HepG2 (cell line): Measurements from ENCODE around the gene EIF3A. TPM values are rescaled to one million over a fixed set of nuclear protein-coding genes. Genes with fewer than 3 reads are reported as not detected.

ENCODE experiments used
- ATAC-seq: fragments of 200-7000 bp; cut with Tn5 transposase; 3 replicates; pipeline ENCODE4 v1.9.1; 2020; ENCODE audit warnings: mild to moderate bottlenecking, moderate library complexity
- BruUV-seq: library from RNA; stranded (reverse); fragments of 400-500 nt; replicated peaks from 2 replicates; lab custom pipeline; 2021; lab: Mats Ljungman, UMichigan
- CTCF ChIA-PET: fragments of 300-600 bp; formaldehyde crosslinking; extraction: SDS; loops from one replicate; lab custom pipeline; 2021; ENCODE audit warnings: low total read pairs, inconsistent platforms, low intra/inter-chr PET ratio; lab: Yijun Ruan, JAX
- POLR2A ChIA-PET: fragments of 350-600 bp; sonication (Branson Sonifier 250); formaldehyde crosslinking; loops from one replicate; lab custom pipeline; 2020; ENCODE audit warnings: antibody characterized with exemption, inconsistent platforms; lab: Yijun Ruan, JAX
- DNase-seq: peaks from one replicate; pipeline ENCODE4 v3.0.0-alpha.2; 2015; ENCODE audit warnings: low spot score
- FAIRE-seq: peaks from 3 replicates; lab custom pipeline; 2011; peaks lifted over from hg19 to GRCh38; lab: Jason Lieb, UNC
- H2AFZ ChIP-seq: one replicate; pipeline ENCODE4 v1.6.1; 2011; ENCODE audit warnings: low read length, inconsistent platforms
- H3K27ac ChIP-seq: fragments of 300-600 bp; 3 replicates; pipeline ENCODE4 v1.8.0; 2011; ENCODE audit warnings: mixed run types, mild to moderate bottlenecking, mixed read lengths, low read length, inconsistent platforms; ENCODE audit not compliant: insufficient read depth; ENCODE audit errors: extremely low read length
- H3K27me3 ChIP-seq, 2 experiments: fragments of 200-600 bp in 1 of 2; 2 replicates in 1 of 2; 3 replicates in 1 of 2; pipeline versions ENCODE4 v1.6.0 to v1.8.0; 2011; ENCODE audit warnings: low read length in 2 of 2, mild to moderate bottlenecking in 2 of 2, moderate library complexity in 2 of 2, inconsistent platforms in 1 of 2; ENCODE audit not compliant: insufficient read depth in 2 of 2, control insufficient read depth in 1 of 2
- H3K36me3 ChIP-seq, 2 experiments: fragments of 200-600 bp in 1 of 2; replicated peaks in 1 of 2; 2 replicates in 1 of 2; 3 replicates in 1 of 2; pipeline versions ENCODE4 v1.5.1 to v1.8.0; 2011; ENCODE audit warnings: low read length in 2 of 2, inconsistent platforms in 1 of 2; ENCODE audit not compliant: insufficient read depth in 2 of 2, control insufficient read depth in 1 of 2
- H3K4me1 ChIP-seq: 2 replicates; pipeline ENCODE4 v1.5.1; 2012; ENCODE audit warnings: low read length, inconsistent platforms; ENCODE audit not compliant: insufficient read depth
- H3K4me2 ChIP-seq: 2 replicates; pipeline ENCODE4 v1.6.0; 2011; ENCODE audit warnings: low read depth, low read length, inconsistent platforms
- H3K4me3 ChIP-seq, 3 experiments: fragments of 200-600 bp in 1 of 3; sonication (generic), shearing (Covaris generic) in 1 of 3; replicated peaks in 1 of 3; 2 replicates each; pipeline ENCODE4 v1.5.1; 2011 to 2016; ENCODE audit warnings: low read length in 3 of 3, inconsistent platforms in 2 of 3, low read depth in 2 of 3, mild to moderate bottlenecking in 2 of 3, control low read depth in 1 of 3, mixed read lengths in 1 of 3; ENCODE audit not compliant: insufficient read depth in 1 of 3
- H3K79me2 ChIP-seq: one replicate; pipeline ENCODE4 v1.6.1; 2011; ENCODE audit warnings: low read length, inconsistent platforms; ENCODE audit not compliant: insufficient read depth
- H3K9ac ChIP-seq: 2 replicates; pipeline ENCODE4 v1.6.0; 2011; ENCODE audit warnings: mild to moderate bottlenecking, low read depth, low read length, inconsistent platforms; ENCODE audit not compliant: insufficient read depth
- H3K9me3 ChIP-seq: 2 replicates; pipeline ENCODE4 v1.5.1; 2012; ENCODE audit warnings: mild to moderate bottlenecking, low read length
- H4K20me1 ChIP-seq: 2 replicates; pipeline ENCODE4 v1.6.0; 2011; ENCODE audit warnings: inconsistent platforms, mild to moderate bottlenecking, low read length, moderate library complexity; ENCODE audit not compliant: insufficient read depth
- BCL3 ChIP-seq: sonication (generic); formaldehyde crosslinking; IDR thresholded peaks from 2 replicates; pipeline ENCODE4 v1.5.1; 2020; ENCODE audit warnings: mild to moderate bottlenecking, missing genetic modification reagents, moderate library complexity
- CEBPB ChIP-seq: IDR thresholded peaks from 2 replicates; pipeline ENCODE4 v1.6.1; 2011; ENCODE audit warnings: low read depth, low read length, improper control_type of control experiment, borderline replicate concordance
- MAFG ChIP-seq: sonication (generic); formaldehyde crosslinking; IDR thresholded peaks from 2 replicates; pipeline ENCODE4 v1.5.1; 2020; ENCODE audit warnings: mild to moderate bottlenecking, missing genetic modification reagents
- PRMT3 ChIP-seq: sonication (generic); formaldehyde crosslinking; IDR thresholded peaks from 2 replicates; pipeline ENCODE4 v1.8.1; 2022; ENCODE audit warnings: low read depth, mild to moderate bottlenecking, moderate library complexity, missing genetic modification reagents, borderline replicate concordance
- RBFOX2 ChIP-seq: fragments of 200-400 bp; formaldehyde crosslinking; IDR thresholded peaks from 2 replicates; pipeline ENCODE4 v1.6.1; 2017; ENCODE audit warnings: low read depth, mild to moderate bottlenecking, low read length
- RERE ChIP-seq: IDR thresholded peaks from 2 replicates; pipeline ENCODE4 v1.6.1; 2016; ENCODE audit warnings: low read depth, missing genetic modification reagents, missing compliant biosample characterization
- THYN1 ChIP-seq: sonication (generic); formaldehyde crosslinking; IDR thresholded peaks from 2 replicates; pipeline ENCODE4 v1.8.1; 2023; ENCODE audit warnings: low read depth, mild to moderate bottlenecking, moderate library complexity, missing genetic modification reagents, borderline replicate concordance
- WGBS: methylation state at CpG from one replicate; pipeline ENCODE4 v1.1.6; 2017; ENCODE audit warnings: low lambda C conversion rate; 5-methylcytosine and 5-hydroxymethylcytosine counted together
- in situ Hi-C: cut with HindIII; loops from 2 replicates; pipeline ENCODE4 v1.10.0; 2017; ENCODE audit warnings: low pct_unique_long_range_greater_than_20kb; ENCODE audit not compliant: extremely low pct_ligation_motif_present
- intact Hi-C: fragments of 100-400 bp; cut with micrococcal nuclease; formaldehyde crosslinking; loops from one replicate; pipeline ENCODE4 v1.10.0; 2022; ENCODE audit not compliant: unreplicated experiment
- polyA plus RNA-seq, 8 experiments: library from polyadenylated mRNA; depleted of rRNA in 3 of 8; stranded (reverse) in 7 of 8; unstranded in 1 of 8; fragments of >200 nt; fragmentation: Illumina TruSeq in 4 of 8; extraction: Trizol in 4 of 8; gene quantifications; 2 replicates each; pipeline versions ENCODE4 v1.2.1 to v1.2.3, GENCODE V29; 2011 to 2016; ENCODE audit warnings: low read depth in 4 of 8, missing spikeins in 1 of 8, mixed read lengths in 1 of 8; ENCODE audit not compliant: insufficient read depth in 1 of 8
- total RNA-seq, 5 experiments: library from RNA; depleted of rRNA; stranded (reverse); fragments of >200 nt; fragmentation: Illumina TruSeq; extraction: Trizol; gene quantifications; 2 replicates each; pipeline ENCODE4 v1.2.3, GENCODE V29; 2016; ENCODE audit warnings: low read depth in 1 of 5

EIF3A gene
- total and polyA plus RNA-seq, 2 of the 13 experiments (the other 11 are each of a cell fraction or from before 2014, with no cell fraction given), result 25.6 to 117 TPM

- in situ Hi-C loops, result no loop called here
- H3K9me3 ChIP-seq, result no peaks in the 10 kb centered on the region
- ChIA-PET POLR2A (no interaction called here), CTCF (no interaction called here)
- DNase-seq (no peak), ATAC-seq (no peak), FAIRE-seq (no peak)
- no peak overlapping the region for H2AFZ ChIP-seq
- H4K20me1 ChIP-seq, result peaks cover 74% of the 10 kb centered on the region
- no peak overlapping the region for H3K9ac ChIP-seq
- TF ChIP-seq RBFOX2 (0 out of 2 replicates have a peak, but pooled peaks have one; percentile 19), CEBPB (0 out of 2 replicates have a peak, but pooled peaks have one; percentile 40), MAFG (CRISPR knock-in tag) (no peak), RERE (CRISPR knock-in tag) (no peak), THYN1 (no peak), PRMT3 (CRISPR knock-in tag) (no peak), BCL3 (CRISPR knock-in tag) (no peak)
- no peak overlapping the region for H3K4me2 ChIP-seq
- peaks cover 41% of the 10 kb centered on the region for H3K4me1 ChIP-seq
- H3K36me3 ChIP-seq, result peaks cover 8 to 49% of the 10 kb centered on the region in 2 experiments
- WGBS, result 93% methylated on average over 6 of the region's 6 CpGs
- H3K4me3 ChIP-seq, result no peak overlapping the region
- TSS peak; percentile 7 for BruUV-seq
- H3K27me3 ChIP-seq, result no peaks in the 10 kb centered on the region
- intact Hi-C loops, result no loop called here
- peaks cover 86% of the 10 kb centered on the region for H3K79me2 ChIP-seq
- no peak overlapping the region for H3K27ac ChIP-seq
These were observed 7.0 kb downstream of the EIF3A start for GRCh38 chr10:119073584-119073983.
